ACHN (cell line): ENCODE measurements around the gene RELN.
A peak's percentile ranks its signal among the peaks of the same experiment; 100 is the strongest.
"Not testable (repeated sequence)": the region's sequence is repeated elsewhere in the genome, so short reads cannot be mapped to it uniquely, and the experiment has no call there.

Experiments
- DNase-seq: peaks from one replicate; pipeline ENCODE4 v3.0.0-alpha.2; 2015
- in situ Hi-C: cut with HindIII; loops from 2 replicates; pipeline ENCODE4 v1.10.0; 2017; ENCODE audit warnings: low sequenced_read_pairs, low pct_ligation_motif_present, low pct_unique_long_range_greater_than_20kb

The RELN gene

DNA sequence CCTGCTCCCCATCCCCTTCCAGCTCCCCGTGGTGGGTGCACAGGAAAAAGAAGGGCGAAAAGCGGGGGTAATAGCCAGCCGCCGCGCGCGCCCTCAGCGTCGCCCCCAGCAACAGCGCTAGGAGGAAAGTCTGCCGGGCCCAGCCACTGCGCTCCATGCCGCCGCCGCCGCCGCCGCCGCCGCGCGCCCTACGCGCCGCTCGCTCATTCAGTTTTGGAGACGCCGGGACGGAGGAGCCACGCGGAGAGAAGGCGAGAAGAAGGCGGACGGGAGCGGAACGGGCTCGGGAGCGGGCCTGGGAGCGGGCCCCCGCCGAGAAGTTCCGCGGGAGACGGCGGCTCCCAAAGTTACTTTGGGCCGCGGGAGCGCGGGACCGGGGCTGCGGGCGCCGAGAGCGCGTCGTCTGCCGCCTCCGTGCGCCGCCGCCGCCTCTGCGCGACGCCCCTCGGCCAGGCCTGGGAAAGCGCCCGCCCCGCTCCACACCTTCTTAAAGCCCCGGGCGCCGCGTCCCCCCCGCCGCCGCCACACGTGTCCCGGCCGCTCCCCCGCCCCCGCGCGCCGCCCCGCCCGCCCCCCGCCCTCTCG is at the start of gene RELN:
Gene RELN (minus strand): TSS at position 459 of the 585 bp plus-strand sequence. CDS start 302 bp downstream, at position 157.
- in situ Hi-C loops, result no loop called here
- peak; percentile 74 for DNase-seq

GRCh38 chr7:104038136-104038535 is 48.7 kb upstream of the RELN start:
- DNase-seq, result no peak

DNA sequence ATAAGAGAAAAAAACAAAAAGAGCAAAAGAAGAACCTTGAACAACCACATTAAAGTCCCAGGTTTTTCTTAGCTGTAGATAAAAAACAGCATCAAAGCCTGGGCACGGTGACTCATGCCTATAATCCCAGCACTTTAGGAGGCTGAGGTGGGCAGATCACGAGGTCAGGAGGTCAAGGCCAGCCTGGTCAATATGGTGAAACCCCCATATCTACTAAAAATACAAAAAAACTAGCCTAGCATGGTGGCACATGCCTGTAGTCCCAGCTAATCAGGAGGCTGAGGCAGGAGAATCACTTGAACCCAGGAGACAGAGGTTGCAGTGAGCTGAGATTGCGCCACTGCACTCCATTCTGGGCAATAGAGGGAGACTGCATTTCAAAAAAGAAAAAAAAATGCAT is 47.4 kb upstream of the RELN start:
- in situ Hi-C loops, DNase-seq: not testable (repeated sequence)

More at GRCh38 chr7:104038136-104038535, 48.7 kb upstream of the RELN start:
- in situ Hi-C loops, result no loop called here

GRCh38 chr7:104035351-104035750 is 45.9 kb upstream of the RELN start:
- in situ Hi-C loops, result no loop called here
- DNase-seq, result no peak

DNA sequence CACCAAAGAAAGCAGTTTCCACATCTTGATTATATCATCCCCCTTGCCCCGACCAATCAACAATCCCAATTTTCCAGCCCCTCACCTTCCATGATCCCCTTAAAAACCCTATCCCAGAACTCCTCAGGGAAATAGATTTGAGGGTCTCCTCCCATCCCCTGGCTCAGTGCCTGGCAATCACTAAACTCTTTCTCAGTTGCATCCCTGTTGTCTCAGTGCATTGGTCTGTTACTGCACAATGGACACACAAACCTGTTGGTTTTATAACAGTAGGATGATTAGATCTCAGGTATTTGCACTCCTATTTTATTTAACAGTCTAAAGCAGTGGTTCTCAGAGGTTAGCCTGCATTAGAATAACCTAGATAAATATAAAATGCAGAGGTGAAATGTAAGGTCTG is 45.2 kb upstream of the RELN start:
- in situ Hi-C loops, result no loop called here
- DNase-seq, result no peak

DNA sequence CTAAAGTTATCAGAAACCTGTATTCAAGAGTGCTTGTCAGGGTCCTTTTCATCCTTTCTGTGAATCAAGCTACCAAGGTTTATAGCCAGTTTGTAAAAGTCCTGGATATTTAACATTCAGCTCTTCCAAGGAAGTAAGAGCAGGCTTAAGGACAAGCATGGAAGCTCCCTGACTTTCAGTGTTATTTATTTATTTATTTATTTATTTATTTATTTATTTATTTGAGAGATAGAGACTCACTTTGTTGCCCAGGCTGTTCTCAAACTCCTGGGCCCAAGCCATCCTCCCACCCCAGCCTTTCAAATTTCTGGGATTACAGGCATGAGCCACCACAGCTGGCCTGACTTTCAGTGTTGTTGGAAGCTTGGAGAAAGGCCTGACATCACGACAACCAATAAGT is 44.4 kb upstream of the RELN start:
- no peak for DNase-seq

GRCh38 chr7:104032486-104032885 is 43.0 kb upstream of the RELN start:
- DNase-seq, result no peak
- in situ Hi-C loops, result no loop called here

More for the DNA sequence above, 44.4 kb upstream of the RELN start:
- in situ Hi-C loops, result no loop called here

GRCh38 chr7:104029765-104030164 is 40.3 kb upstream of the RELN start:
- in situ Hi-C loops, result no loop called here
- DNase-seq, result no peak

DNA sequence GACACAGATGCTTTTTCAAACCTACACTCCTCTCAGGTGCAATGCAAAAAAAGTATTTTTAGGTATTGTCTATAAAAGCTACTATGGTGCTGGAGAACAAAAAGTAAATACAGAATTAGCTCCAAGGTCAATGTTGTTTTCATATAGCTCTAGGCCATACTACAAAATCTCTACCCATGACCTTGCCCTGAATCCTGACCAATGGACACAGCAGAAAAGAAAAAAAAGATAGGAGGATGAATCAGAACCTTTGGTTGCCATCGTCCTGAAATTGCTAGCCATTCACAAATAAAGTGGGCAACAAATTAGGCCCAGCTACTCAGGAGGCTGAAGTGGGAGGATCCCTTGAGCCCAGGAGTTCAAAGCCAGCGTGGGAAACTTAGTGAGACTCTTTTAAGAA is 35.2 kb upstream of the RELN start:
- in situ Hi-C loops, result no loop called here
- DNase-seq, result no peak

DNA sequence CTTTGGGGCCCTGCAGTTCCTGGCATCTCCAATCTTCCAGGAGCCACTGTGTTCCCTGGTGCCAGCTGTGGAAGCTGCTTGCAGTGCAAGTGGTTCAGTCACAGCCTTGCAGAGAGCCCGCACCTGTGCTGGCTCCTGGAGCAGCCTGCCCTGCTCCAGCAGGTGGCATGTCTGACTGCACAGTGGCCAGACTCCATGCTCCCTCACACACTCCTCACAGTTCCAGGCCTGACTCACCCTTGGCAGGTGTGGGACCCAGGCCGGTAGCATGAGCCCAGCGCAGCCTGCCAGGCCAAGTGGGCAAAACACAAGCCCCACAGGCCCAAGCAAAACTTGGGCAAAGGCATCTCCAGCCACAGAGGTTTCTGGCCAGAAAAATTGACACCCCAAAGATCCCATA is 33.6 kb upstream of the RELN start:
- in situ Hi-C loops, result no loop called here
- DNase-seq, result no peak

- DNase-seq, result no peak
- in situ Hi-C loops, result no loop called here
These were observed 29.0 kb upstream of the RELN start for GRCh38 chr7:104018425-104018824.

GRCh38 chr7:104017001-104017400 is 27.5 kb upstream of the RELN start:
- in situ Hi-C loops, result no loop called here
- DNase-seq, result no peak

- no peak for DNase-seq
- in situ Hi-C loops, result no loop called here
These were observed 23.4 kb upstream of the RELN start for GRCh38 chr7:104012835-104013234.

- in situ Hi-C loops, result no loop called here
These were observed 22.4 kb upstream of the RELN start for GRCh38 chr7:104011829-104012228.

GRCh38 chr7:104010052-104010909 is 20.8 kb upstream of the RELN start:
- in situ Hi-C loops, result no loop called here
- peak; percentile 33 for DNase-seq

More at GRCh38 chr7:104011829-104012228, 22.4 kb upstream of the RELN start:
- DNase-seq, result no peak

- no peak for DNase-seq
- in situ Hi-C loops, result no loop called here
These were observed 18.6 kb upstream of the RELN start for GRCh38 chr7:104008107-104008506.

DNA sequence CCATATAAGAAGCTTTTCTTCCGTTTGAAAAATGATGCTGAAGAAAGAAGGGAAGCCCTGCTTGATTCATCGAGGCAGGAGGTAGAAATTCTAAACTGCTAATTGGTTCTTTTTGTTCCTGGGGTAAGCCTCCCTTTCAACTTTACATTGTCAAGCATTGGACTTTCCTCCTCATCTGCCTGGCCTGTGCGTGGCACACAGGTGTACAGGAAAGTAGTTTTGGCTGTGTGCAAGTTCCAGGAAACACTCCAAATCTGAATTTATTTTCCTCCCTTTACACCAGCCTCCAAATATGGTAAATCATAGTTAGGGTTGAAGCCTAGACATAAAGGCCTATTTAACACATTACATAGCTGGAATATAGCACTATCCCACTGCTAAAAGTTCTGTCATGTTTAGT is 18.2 kb upstream of the RELN start:
- DNase-seq, result no peak
- in situ Hi-C loops, result no loop called here

GRCh38 chr7:104005197-104005596 is 15.7 kb upstream of the RELN start:
- in situ Hi-C loops, result no loop called here
- DNase-seq, result no peak

DNA sequence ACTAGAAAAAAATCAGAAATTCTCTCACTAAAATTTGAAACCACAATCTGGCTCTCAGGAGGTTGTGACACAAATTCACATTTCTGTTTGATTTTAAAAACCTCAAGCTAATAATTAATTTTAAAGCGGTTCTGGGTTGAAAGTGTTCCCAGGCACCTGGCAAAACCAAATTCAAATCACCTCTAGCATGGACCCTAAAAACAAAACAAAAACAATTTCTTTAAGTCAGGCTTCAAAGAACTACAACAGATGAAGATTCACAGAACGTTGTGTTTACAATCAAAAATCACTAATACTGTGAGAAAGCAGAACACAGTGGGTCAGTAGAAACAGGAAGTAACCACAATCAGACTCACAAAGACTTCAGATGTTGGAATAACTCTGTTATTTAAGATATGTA is 7.2 kb upstream of the RELN start:
- in situ Hi-C loops, result no loop called here
- no peak for DNase-seq

- in situ Hi-C loops, result no loop called here
- no peak for DNase-seq
These were observed 6.6 kb upstream of the RELN start for GRCh38 chr7:103996017-103996551.
